Activated B cell treated with CpG ODN at 0.5 μM for 24 hours (primary cell): ENCODE measurements around the gene CARTPT. TPM values are rescaled to one million over a fixed set of nuclear protein-coding genes. Genes with fewer than 3 reads are reported as not detected.

ENCODE experiments used
- ATAC-seq: fragments of 200-7000 bp; cut with Tn5 transposase; one replicate; pipeline ENCODE4 v1.10.0; 2021; ENCODE audit warnings: low read depth, mild to moderate bottlenecking, moderate library complexity
- CTCF ChIA-PET: fragments of 350-600 bp; sonication (Branson Sonifier 250); formaldehyde crosslinking; loops from one replicate; lab custom pipeline; 2021; ENCODE audit warnings: antibody characterized with exemption; lab: Charles Lee
- POLR2A ChIA-PET: fragments of 350-600 bp; sonication (Branson Sonifier 250); formaldehyde crosslinking; loops from one replicate; lab custom pipeline; 2021; ENCODE audit warnings: antibody characterized with exemption; lab: Charles Lee
- DNase-seq: peaks from one replicate; pipeline ENCODE4 v3.0.0; 2022
- H3K27ac Mint-ChIP-seq: one replicate; pipeline ENCODE4 v1.8.0; 2020; ENCODE audit warnings: mixed read lengths
- H3K27me3 Mint-ChIP-seq: one replicate; pipeline ENCODE4 v1.8.0; 2021; ENCODE audit warnings: mixed read lengths
- H3K36me3 Mint-ChIP-seq: one replicate; pipeline ENCODE4 v1.8.0; 2021; ENCODE audit warnings: low read depth, mixed read lengths
- H3K4me1 Mint-ChIP-seq: one replicate; pipeline ENCODE4 v1.8.0; 2021; ENCODE audit warnings: mixed read lengths
- H3K4me3 Mint-ChIP-seq: one replicate; pipeline ENCODE4 v1.8.0; 2020; ENCODE audit warnings: mild to moderate bottlenecking, mixed read lengths
- H3K9me3 Mint-ChIP-seq: one replicate; pipeline ENCODE4 v1.8.0; 2020; ENCODE audit warnings: mixed read lengths
- intact Hi-C: fragments of 100-400 bp; cut with micrococcal nuclease; formaldehyde crosslinking; loops from one replicate; pipeline ENCODE4 v1.15.1; 2024
- total RNA-seq: library from RNA; stranded (reverse); gene quantifications from 2 replicates; pipeline ENCODE4 v1.2.3, GENCODE V29; 2022
- TF ChIP-seq, protein P1 (sequence below): fragments of 200-600 bp; IDR thresholded peaks from one replicate; pipeline ENCODE4 v1.8.0; 2022; ENCODE audit warnings: antibody characterized with exemption, mild to moderate bottlenecking

Gene CARTPT
- total RNA-seq, 1 donor from 2014 or later: not detected

DNA sequence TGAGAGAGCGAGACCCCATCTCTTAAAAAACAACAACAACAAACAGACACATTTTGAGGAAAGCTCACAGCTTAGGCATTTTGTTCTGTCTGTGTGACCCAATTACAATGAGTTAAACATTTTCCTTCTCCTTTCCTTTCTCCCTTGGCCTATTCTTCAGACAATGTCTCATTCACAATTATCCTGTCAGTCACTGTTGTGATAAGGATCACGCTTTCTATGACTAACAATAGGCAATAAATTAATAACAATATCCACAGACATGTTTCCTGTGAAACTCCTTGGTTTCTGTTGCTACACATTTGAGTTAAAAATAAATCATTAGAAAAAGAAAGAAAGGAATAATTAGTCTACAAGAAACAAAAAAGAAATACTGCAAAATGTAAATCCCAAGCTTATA lies 19.8 kb upstream of the CARTPT start:
- H3K27me3 Mint-ChIP-seq: peaks cover 15% of the 10 kb centered on the region
- H3K4me1 Mint-ChIP-seq: peaks cover 3% of the 10 kb centered on the region
- no peak overlapping the region for H3K4me3 Mint-ChIP-seq
- DNase-seq (no peak), ATAC-seq (no peak)
- H3K9me3 Mint-ChIP-seq: peaks cover 3% of the 10 kb centered on the region
- no peak overlapping the region for H3K27ac Mint-ChIP-seq
- TF ChIP-seq, protein P1, sequence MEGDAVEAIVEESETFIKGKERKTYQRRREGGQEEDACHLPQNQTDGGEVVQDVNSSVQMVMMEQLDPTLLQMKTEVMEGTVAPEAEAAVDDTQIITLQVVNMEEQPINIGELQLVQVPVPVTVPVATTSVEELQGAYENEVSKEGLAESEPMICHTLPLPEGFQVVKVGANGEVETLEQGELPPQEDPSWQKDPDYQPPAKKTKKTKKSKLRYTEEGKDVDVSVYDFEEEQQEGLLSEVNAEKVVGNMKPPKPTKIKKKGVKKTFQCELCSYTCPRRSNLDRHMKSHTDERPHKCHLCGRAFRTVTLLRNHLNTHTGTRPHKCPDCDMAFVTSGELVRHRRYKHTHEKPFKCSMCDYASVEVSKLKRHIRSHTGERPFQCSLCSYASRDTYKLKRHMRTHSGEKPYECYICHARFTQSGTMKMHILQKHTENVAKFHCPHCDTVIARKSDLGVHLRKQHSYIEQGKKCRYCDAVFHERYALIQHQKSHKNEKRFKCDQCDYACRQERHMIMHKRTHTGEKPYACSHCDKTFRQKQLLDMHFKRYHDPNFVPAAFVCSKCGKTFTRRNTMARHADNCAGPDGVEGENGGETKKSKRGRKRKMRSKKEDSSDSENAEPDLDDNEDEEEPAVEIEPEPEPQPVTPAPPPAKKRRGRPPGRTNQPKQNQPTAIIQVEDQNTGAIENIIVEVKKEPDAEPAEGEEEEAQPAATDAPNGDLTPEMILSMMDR: no peak
- intact Hi-C loops: no loop called here
- POLR2A ChIA-PET: no interaction called here
- CTCF ChIA-PET: no interaction called here
- H3K36me3 Mint-ChIP-seq: no peaks in the 10 kb centered on the region

DNA sequence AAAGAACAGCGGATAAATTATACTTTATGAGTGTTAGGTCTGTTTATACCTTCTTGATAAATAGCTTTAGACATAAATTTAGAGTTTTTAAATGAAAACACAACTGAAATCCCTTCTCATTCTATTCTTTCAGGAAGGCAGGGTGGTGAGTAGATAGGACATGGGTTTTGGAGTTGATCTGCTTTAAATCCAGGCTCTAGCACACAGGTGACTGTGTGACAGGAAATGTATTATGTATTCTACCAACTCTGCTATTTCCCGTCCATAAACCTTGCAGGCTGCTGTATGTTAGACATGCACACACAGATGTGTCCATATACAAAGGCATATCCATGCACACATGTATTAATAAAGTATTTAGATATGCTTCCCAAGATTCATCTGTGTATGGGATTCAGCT lies 19.3 kb upstream of the CARTPT start:
- Mint-ChIP-seq H3K4me3 (no peak overlapping the region), H3K27me3 (peaks cover 13% of the 10 kb centered on the region), H3K4me1 (peaks cover 3% of the 10 kb centered on the region), H3K36me3 (no peaks in the 10 kb centered on the region), H3K9me3 (peaks cover 3% of the 10 kb centered on the region), H3K27ac (no peak overlapping the region)
- ChIA-PET CTCF (no interaction called here), POLR2A (no interaction called here)
- ATAC-seq (no peak), DNase-seq (no peak)
- intact Hi-C loops: no loop called here
- TF ChIP-seq, protein P1: no peak

- DNase-seq: no peak
- H3K27ac Mint-ChIP-seq: no peak overlapping the region
- peaks cover 8% of the 10 kb centered on the region for H3K27me3 Mint-ChIP-seq
- POLR2A ChIA-PET: no interaction called here
- peaks cover 3% of the 10 kb centered on the region for H3K4me1 Mint-ChIP-seq
- no peaks in the 10 kb centered on the region for H3K36me3 Mint-ChIP-seq
- intact Hi-C loops: no loop called here
- TF ChIP-seq, protein P1: no peak
- H3K9me3 Mint-ChIP-seq: peaks cover 3% of the 10 kb centered on the region
- no peak overlapping the region for H3K4me3 Mint-ChIP-seq
- CTCF ChIA-PET: no interaction called here
- ATAC-seq: no peak
Measured at GRCh38 chr5:71700803-71701202, 18.3 kb upstream of the CARTPT start.

- no peak overlapping the region for H3K27ac Mint-ChIP-seq
- no peak overlapping the region for H3K4me3 Mint-ChIP-seq
- H3K27me3 Mint-ChIP-seq: peaks cover 8% of the 10 kb centered on the region
- DNase-seq (no peak), ATAC-seq (no peak)
- ChIA-PET POLR2A (no interaction called here), CTCF (no interaction called here)
- peaks cover 3% of the 10 kb centered on the region for H3K9me3 Mint-ChIP-seq
- H3K4me1 Mint-ChIP-seq: peaks cover 3% of the 10 kb centered on the region
- H3K36me3 Mint-ChIP-seq: no peaks in the 10 kb centered on the region
- intact Hi-C loops: no loop called here
- TF ChIP-seq, protein P1: no peak
Measured at GRCh38 chr5:71701407-71701806, 17.7 kb upstream of the CARTPT start.

DNA sequence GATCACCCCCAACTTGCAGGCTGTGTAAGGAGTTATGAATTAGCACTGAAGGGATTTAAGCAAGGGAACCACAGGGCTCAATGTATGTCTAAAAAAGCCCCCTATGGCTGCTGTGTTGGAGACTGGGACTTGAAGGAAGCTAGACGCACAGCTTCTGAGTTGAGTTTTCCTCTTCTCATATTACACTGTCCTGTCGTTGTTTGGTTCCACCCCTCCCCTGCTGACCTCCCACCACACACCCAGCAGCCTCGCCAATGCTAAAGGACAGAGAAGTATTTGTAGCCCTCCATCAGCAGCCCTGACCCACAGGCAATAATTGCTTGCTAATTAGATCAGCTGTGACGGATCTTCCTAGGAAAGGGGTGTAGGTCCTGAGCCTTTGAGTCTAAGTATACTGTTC lies 15.1 kb upstream of the CARTPT start:
- H3K27me3 Mint-ChIP-seq: peaks cover 17% of the 10 kb centered on the region
- H3K4me3 Mint-ChIP-seq: no peak overlapping the region
- TF ChIP-seq, protein P1: no peak
- intact Hi-C loops: no loop called here
- H3K27ac Mint-ChIP-seq: no peak overlapping the region
- ChIA-PET POLR2A (no interaction called here), CTCF (no interaction called here)
- no peak for DNase-seq
- H3K9me3 Mint-ChIP-seq: no peaks in the 10 kb centered on the region
- H3K4me1 Mint-ChIP-seq: no peaks in the 10 kb centered on the region
- no peaks in the 10 kb centered on the region for H3K36me3 Mint-ChIP-seq
- no peak for ATAC-seq
